ENCODE measurements around the gene SLIT2. TPM values are rescaled to one million over a fixed set of nuclear protein-coding genes. Genes with fewer than 3 reads are reported as not detected.

The SLIT2 gene
- total RNA-seq, 4 donors from 2014 or later = 82.3 to 101 (median 92.0) TPM

DNA sequence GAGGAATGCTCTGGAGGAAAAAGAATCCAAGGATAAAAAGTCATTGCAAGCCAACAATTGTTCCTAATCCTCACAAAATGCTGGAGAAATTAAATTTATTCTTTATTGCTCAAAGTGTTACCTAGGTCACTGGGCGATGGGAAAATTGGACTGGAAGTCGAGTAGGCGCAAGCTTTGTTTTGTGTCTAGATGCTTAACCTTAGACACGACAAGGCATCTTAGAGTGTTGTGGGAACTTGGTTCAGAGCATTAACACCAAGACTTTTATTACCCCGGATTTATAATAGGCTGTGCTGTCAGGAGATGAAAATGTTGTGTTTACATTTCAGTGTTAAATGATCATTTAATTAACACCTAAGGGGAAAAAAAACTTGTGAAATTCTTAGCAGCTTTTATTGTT is 25.1 kb downstream of the SLIT2 start:
- no peaks in the 10 kb centered on the region for H3K9me3 ChIP-seq
- intact Hi-C loops (cut with DNase I) = no loop called here
- TF ChIP-seq, protein P1, sequence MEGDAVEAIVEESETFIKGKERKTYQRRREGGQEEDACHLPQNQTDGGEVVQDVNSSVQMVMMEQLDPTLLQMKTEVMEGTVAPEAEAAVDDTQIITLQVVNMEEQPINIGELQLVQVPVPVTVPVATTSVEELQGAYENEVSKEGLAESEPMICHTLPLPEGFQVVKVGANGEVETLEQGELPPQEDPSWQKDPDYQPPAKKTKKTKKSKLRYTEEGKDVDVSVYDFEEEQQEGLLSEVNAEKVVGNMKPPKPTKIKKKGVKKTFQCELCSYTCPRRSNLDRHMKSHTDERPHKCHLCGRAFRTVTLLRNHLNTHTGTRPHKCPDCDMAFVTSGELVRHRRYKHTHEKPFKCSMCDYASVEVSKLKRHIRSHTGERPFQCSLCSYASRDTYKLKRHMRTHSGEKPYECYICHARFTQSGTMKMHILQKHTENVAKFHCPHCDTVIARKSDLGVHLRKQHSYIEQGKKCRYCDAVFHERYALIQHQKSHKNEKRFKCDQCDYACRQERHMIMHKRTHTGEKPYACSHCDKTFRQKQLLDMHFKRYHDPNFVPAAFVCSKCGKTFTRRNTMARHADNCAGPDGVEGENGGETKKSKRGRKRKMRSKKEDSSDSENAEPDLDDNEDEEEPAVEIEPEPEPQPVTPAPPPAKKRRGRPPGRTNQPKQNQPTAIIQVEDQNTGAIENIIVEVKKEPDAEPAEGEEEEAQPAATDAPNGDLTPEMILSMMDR (IDR thresholded peaks at IDR 0.05) = no peak
- TF ChIP-seq EP300 (IDR thresholded peaks at IDR 0.05) = no peak
- TF ChIP-seq POLR2A (IDR thresholded peaks at IDR 0.05; ENCODE audit: low read depth) = no peak
- no peak for TF ChIP-seq POLR2AphosphoS5 (IDR thresholded peaks at IDR 0.05)
- H3K36me3 ChIP-seq = no peaks in the 10 kb centered on the region
- 50% methylated on average over 5 of the region's 5 CpGs for WGBS
- H3K4me3 ChIP-seq = no peak overlapping the region
- H3K4me1 ChIP-seq = peaks cover 0 to 43% (median 33%) of the 10 kb centered on the region in 4 donors
- DNase-seq (ENCODE audit: extremely low spot score) = no peak
- H3K27me3 ChIP-seq = no peaks in the 10 kb centered on the region
- H3K27ac ChIP-seq (replicated peaks in 1 of 4) = no peak overlapping the region

DNA sequence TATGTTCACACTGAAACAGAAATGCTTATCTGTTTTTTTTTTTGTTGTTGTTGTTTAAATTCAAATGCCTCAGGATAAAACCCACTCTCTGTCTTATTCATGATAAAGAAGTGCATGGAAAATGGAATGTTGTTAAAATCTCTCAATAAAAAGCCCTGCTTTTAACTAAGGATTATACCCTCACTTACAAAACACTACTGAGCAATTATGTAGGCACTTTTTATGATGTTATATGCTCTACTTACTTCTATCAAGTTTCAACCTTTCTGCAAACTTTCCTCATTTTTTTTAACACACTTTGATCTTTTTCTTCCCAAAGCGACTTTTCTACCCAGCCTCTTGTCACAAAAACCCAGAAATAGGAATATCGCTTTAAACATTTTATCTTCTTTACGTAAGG is 26.5 kb downstream of the SLIT2 start:
- Histone ChIP-seq H3K36me3 (no peaks in the 10 kb centered on the region), H3K27ac (replicated peaks in 1 of 4) (no peak overlapping the region), H3K4me3 (no peak overlapping the region), H3K27me3 (no peaks in the 10 kb centered on the region), H3K4me1 (peaks cover 0 to 33% (median 24%) of the 10 kb centered on the region in 4 donors), H3K9me3 (no peaks in the 10 kb centered on the region)
- no peak for DNase-seq (ENCODE audit: extremely low spot score)
- intact Hi-C loops (cut with DNase I) = no loop called here
- WGBS = 94% methylated on average over 3 of the region's 3 CpGs
- TF ChIP-seq EP300 (IDR thresholded peaks at IDR 0.05) (no peak), POLR2AphosphoS5 (IDR thresholded peaks at IDR 0.05) (no peak), POLR2A (IDR thresholded peaks at IDR 0.05; ENCODE audit: low read depth) (no peak)
- TF ChIP-seq, protein P1 (IDR thresholded peaks at IDR 0.05) = no peak

DNA sequence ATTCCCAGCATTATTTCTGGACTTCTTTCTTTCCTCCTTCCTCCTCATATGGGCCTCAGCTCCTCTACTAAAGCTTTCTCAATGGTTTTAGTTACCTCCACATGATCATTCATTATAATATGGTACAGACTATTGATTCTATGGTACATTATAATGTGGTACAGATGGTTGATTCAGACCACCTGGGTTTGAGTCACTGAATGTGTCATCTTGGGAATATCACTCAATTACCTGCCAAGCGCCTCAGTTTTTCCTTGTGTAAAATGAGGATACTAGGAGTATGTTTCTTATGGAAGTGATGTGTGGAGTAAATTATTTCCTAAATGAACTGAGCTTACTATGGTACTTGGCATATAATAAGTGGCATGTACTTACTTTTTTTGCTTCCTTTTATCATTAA is 27.7 kb downstream of the SLIT2 start:
- no peaks in the 10 kb centered on the region for H3K36me3 ChIP-seq
- H3K4me3 ChIP-seq = no peak overlapping the region
- no peaks in the 10 kb centered on the region for H3K27me3 ChIP-seq
- intact Hi-C loops (cut with DNase I) = no loop called here
- TF ChIP-seq POLR2AphosphoS5 (IDR thresholded peaks at IDR 0.05) (no peak), EP300 (IDR thresholded peaks at IDR 0.05) (no peak), POLR2A (IDR thresholded peaks at IDR 0.05; ENCODE audit: low read depth) (no peak)
- TF ChIP-seq, protein P1 (IDR thresholded peaks at IDR 0.05) = no peak
- no peak for DNase-seq (ENCODE audit: extremely low spot score)
- peaks cover 0 to 25% (median 22%) of the 10 kb centered on the region in 4 donors for H3K4me1 ChIP-seq
- no peak overlapping the region for H3K27ac ChIP-seq (replicated peaks in 1 of 4)
- H3K9me3 ChIP-seq = no peaks in the 10 kb centered on the region
- WGBS = 88% methylated on average over 1 of the region's 1 CpG

DNA sequence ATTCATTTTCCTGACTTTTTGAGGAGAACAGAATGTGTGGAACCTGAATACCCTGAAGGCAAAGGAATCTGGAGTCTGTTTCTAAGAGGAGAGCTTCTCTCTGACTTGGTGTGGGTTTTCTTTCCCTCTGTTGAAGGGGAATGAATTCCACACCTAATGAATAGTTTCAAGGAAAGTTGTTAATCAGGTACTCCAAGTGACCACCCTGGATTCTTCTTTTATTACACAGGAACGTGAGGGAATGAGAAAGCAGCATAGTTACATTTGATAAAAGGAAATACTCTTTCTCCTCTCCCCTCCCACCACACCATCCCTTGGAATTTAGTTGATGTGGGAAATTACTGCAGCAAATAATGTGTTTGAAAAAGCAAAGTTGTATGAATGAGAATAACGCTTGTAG is 29.7 kb downstream of the SLIT2 start:
- H3K27ac ChIP-seq (replicated peaks in 1 of 4) = no peak overlapping the region
- H3K36me3 ChIP-seq = no peaks in the 10 kb centered on the region
- H3K9me3 ChIP-seq = no peaks in the 10 kb centered on the region
- TF ChIP-seq, protein P1 (IDR thresholded peaks at IDR 0.05) = no peak
- TF ChIP-seq POLR2A (IDR thresholded peaks at IDR 0.05; ENCODE audit: low read depth) (no peak), EP300 (IDR thresholded peaks at IDR 0.05) (no peak), POLR2AphosphoS5 (IDR thresholded peaks at IDR 0.05) (no peak)
- H3K4me3 ChIP-seq = no peak overlapping the region
- no peak for DNase-seq (ENCODE audit: extremely low spot score)
- intact Hi-C loops (cut with DNase I) = no loop called here
- no peaks in the 10 kb centered on the region for H3K27me3 ChIP-seq
- peaks cover 0 to 10% (median 9%) of the 10 kb centered on the region in 4 donors for H3K4me1 ChIP-seq
- 60% methylated on average over 2 of the region's 2 CpGs for WGBS

DNA sequence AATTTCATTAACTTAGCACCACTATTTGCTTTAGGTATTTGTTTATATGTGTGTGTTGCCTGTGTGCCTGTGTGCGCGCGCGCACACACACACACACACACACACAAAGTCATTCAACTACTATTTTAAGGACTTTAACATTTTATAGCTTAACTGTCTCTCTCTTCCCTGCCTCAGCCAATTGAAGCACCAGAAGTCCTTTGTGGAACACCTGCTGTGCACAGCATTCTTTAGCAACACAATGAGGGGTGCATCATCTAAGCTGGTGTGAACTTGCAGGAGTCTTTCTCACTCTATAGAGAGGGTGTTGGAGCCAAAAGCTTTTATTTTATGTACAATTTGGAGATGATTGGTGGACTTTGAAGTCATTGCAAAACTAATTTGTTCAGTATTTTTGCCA is 31.3 kb downstream of the SLIT2 start:
- no peak overlapping the region for H3K4me3 ChIP-seq
- no peak overlapping the region for H3K27ac ChIP-seq (replicated peaks in 1 of 4)
- H3K9me3 ChIP-seq = no peaks in the 10 kb centered on the region
- H3K4me1 ChIP-seq = peaks cover 0 to 14% (median 3%) of the 10 kb centered on the region in 4 donors
- DNase-seq (ENCODE audit: extremely low spot score) = no peak
- WGBS = 68% methylated on average over 4 of the region's 4 CpGs
- intact Hi-C loops (cut with DNase I) = no loop called here
- H3K36me3 ChIP-seq = no peaks in the 10 kb centered on the region
- no peak for TF ChIP-seq POLR2AphosphoS5 (IDR thresholded peaks at IDR 0.05)
- TF ChIP-seq EP300 (IDR thresholded peaks at IDR 0.05) = no peak
- no peaks in the 10 kb centered on the region for H3K27me3 ChIP-seq

Data from esophagus muscularis mucosa (tissue), 4 donors.